IPS DF 4.7 (cell line): ENCODE measurements around the gene SERHL2.
A peak's percentile ranks its signal among the peaks of the same experiment; 100 is the strongest.
"Not testable (repeated sequence)": the region's sequence is repeated elsewhere in the genome, so short reads cannot be mapped to it uniquely, and the experiment has no call there.

Experiments
- DNase-seq: peaks from one replicate; pipeline ENCODE4 v3.0.0-alpha.2; 2013; ENCODE audit warnings: low spot score; ENCODE audit errors: extremely low read depth

SERHL2 gene, protein sequence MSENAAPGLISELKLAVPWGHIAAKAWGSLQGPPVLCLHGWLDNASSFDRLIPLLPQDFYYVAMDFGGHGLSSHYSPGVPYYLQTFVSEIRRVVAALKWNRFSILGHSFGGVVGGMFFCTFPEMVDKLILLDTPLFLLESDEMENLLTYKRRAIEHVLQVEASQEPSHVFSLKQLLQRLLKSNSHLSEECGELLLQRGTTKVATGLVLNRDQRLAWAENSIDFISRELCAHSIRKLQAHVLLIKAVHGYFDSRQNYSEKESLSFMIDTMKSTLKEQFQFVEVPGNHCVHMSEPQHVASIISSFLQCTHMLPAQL

GRCh38 chr22:42553475-42554361, at the start of gene SERHL2:
Gene SERHL2, plus strand, starts transcription at chr22:42553956. Its CDS starts 65 bp downstream, at chr22:42554021.
- DNase-seq, result peak; percentile 28

DNA sequence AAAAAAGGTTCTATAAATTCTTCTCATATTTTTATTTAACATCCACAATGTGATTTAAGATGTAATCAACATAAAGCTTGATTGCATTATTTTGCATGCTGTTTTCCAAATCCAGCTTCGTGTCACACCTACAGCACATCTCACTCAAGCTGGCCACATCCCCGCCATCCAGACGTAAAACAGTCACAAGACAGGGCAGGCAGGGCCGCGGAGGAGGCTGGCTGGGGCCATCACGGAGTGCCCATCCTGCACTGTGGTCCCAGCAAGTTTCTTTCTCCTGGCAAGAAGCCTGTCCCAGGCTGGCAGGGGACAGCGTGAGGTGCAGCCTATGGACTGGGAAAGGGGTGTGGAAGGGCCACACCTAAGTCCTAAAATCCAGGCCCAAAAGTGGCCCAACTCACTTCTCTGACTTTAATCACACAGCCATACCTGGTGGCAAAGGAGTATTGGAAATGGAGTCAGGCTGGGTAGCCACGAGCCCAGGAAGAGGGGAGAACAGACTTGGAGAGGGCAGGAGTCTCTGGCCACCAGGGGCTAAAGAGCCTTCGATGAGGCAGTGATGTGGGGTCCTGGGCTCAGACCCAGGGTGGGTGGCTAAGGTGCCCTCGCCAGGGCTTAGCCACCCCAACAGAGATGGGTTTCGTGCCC, 45.3 kb upstream of the SERHL2 start:
- DNase-seq, result not testable (repeated sequence)

GRCh38 chr22:42508975-42509364, 44.8 kb upstream of the SERHL2 start:
- not testable (repeated sequence) for DNase-seq

- DNase-seq, result no peak
These were observed 44.2 kb upstream of the SERHL2 start for GRCh38 chr22:42509548-42509947.

GRCh38 chr22:42511401-42511891, 42.3 kb upstream of the SERHL2 start:
- DNase-seq, result no peak

DNA sequence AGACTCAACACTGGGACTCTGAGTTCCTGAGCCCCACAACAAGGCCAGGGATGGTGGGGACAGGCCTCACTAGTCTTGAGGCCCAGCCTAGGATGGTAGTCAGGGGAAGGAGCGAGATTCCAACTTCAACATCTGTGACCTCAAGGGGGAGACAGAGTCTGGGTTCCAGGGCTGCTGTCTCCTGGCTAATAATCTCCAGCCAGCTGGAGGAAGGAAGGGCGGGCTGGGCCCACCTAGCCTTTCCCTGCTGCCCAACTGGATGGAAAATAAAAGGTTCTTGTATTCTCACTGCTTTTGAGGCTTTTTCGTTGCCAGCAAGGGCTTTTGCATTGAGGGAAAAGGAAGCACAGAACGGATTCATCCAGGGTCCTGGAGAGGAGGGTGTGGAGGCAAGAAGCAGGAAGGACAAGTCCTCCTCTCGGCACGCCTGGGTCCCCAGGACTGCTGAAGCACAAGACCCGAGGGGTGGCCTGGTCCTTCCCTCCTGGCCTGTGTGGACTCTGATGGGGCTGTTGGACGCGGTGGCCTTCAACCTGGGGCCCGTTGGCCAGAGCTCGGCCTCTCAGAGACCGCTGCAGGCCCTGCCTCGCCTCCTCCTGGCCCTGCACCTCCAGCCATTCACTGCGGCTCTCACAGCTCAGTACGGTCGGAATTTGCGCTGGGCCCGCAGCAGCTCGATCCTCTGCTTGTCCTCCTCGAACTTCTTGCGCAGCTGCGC, 41.3 kb upstream of the SERHL2 start:
- not testable (repeated sequence) for DNase-seq

DNA sequence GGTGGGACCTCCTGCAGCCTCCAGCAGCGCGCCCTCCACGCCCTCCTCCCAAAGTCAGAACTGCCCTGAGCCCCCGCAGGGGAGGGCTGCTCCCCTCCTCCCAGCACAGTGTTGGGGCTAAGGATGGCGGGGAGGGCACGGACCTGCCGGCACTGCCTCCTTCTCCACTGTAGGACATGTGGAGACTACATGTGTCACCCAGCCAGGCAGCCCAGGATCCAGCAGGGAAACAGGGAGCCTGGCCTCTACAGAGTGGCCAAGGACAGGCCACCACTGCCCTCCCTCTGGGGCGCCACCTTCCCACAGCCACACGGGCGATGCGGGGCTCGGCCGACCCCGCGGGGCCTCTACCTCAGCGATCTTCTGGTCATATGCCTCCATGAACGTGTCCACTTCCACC, 39.4 kb upstream of the SERHL2 start:
- DNase-seq, result not testable (repeated sequence)

- DNase-seq, result not testable (repeated sequence)
These were observed 38.5 kb upstream of the SERHL2 start for GRCh38 chr22:42515304-42515703.

GRCh38 chr22:42515896-42516295, 37.9 kb upstream of the SERHL2 start:
- DNase-seq, result no peak

DNA sequence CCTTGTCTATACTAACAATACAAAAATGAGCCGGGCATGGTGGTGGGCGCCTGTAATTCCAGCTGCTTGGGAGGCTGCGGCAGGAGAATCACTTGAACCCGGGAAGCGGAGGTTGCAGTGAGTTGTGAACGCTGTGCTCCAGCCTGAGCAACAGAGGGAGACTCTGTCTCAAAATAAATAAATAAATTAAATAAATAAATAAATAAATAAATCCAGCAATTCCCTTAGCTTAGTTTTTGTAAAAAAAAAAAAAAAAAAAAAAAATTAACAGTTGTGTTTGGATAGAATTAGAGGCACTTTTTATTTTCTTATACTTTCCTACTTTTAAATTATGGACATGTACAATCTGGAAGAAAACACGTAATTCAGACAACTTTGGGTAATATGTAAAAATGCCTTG, 36.7 kb upstream of the SERHL2 start:
- not testable (repeated sequence) for DNase-seq

DNA sequence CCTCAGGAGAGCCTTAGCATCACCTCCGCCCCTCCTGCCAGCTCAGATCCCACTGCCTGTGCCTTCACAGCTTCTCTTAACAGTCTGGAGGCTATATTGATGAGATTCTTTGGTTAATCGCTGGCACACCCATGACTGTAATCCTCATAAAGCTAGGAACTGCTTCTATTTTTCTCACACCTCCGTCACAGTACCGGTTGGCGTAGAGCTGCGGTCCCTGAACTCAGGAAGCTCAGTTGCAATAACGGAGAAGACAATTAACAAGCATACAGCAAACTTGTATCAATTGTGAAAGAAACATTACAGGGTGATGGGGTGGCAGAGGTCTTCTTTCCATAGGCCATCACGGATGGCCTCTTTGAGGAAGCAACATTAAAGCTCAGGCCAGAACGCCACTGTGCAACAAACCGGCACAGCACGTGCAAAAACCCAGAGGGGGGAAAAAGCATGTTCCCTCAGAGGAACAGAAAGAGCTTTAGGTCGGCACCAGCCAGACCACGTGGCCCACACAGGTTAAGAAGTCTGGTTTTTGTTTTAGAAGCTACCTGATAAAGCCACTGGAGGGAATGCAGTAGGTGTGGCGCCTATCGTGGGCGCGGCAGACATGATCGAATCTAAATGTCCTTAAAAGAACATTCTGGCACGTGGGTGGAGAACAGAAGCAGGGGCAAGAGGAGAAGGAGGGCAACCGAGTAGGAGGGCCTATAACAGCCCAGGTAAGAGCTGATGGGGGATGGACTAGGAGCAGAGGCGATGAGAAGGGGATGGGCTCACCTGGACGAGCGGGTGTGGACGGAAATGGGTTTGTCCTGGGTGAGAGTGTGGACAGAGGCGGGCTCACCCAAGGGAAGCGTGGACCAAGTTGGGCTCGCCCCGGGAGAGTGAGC, 34.9 kb upstream of the SERHL2 start:
- DNase-seq, result not testable (repeated sequence)

DNA sequence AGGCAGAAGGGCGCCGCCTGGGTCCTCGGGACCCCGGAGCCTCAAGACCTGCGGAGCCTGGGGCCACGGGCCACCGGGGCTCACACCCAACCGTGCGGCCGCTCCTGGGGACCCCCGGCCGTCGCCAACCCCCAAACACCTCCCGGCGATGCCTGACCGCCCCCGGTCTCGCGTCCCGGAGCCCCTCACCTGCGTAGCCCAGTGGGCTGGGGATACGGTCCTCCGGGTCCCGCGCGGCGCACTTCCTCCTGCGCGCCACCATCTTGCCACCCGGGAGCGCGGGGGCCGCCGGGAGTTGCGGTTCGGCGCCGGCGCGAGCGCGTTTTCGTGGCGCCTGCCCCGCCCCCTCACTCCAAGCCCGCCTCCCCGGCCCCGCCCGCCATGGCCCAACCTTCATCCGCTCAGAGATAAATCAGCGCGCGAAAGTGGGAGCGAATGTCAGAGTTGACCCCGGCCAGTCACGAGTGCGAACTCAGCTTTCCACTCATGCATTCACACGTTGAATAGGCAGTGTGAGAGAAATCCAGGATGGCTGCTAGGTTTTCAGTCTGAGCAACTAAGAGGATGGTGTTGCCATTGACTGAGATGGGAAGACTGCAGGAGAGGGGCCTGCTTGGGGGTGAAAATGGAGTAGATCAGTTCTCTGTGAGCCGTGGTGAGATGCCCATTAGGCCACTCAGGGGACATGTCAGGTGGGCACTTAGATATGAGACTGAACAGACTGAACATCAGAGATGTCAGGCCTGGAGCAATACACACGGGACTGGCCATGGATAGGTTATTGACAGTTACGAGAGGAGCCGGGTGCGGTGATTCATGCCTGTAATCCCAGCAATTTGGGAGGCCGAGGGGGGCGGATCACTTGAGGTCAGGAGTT, 34.0 kb upstream of the SERHL2 start, which contains the start of gene RRP7A:
Gene RRP7A (minus strand): TSS at position 272 of the 877 bp plus-strand sequence. CDS start 10 bp downstream, at position 262.
- no peak for DNase-seq

DNA sequence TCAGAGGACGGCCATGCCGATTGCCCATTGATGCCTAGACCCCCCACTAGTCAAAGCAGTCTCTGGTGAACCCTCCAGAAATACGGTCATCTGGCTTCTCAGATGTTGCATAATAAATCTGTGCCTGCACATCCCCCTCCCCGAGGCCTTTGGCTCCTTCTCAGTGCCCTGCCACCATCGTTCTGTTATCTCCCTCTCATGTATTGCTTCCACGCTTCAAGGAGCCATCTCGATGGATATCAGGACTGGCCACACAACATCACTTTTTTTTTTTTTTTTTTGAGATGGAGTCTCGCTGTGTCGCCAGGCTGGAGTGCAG, 32.6 kb upstream of the SERHL2 start:
- DNase-seq, result no peak

DNA sequence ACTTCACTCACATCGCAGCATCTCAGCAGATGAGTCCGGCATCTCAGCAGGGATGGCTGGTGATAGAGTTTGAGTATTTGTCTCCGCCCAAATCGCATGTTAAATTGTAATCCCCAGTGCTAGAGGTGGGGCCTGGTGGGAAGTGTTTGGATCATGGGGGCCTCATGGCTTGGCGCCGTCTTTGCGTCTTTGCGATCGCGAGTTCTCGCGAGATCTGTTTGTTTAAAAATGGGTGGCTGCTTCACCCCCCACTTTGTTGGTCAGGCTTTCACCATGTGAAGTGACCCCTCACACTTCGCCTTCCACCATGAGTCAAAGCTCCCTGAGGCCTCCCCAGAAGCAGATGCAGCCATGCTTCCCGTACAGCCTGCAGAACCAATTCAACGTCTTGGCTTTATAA, 31.2 kb upstream of the SERHL2 start:
- no peak for DNase-seq

DNA sequence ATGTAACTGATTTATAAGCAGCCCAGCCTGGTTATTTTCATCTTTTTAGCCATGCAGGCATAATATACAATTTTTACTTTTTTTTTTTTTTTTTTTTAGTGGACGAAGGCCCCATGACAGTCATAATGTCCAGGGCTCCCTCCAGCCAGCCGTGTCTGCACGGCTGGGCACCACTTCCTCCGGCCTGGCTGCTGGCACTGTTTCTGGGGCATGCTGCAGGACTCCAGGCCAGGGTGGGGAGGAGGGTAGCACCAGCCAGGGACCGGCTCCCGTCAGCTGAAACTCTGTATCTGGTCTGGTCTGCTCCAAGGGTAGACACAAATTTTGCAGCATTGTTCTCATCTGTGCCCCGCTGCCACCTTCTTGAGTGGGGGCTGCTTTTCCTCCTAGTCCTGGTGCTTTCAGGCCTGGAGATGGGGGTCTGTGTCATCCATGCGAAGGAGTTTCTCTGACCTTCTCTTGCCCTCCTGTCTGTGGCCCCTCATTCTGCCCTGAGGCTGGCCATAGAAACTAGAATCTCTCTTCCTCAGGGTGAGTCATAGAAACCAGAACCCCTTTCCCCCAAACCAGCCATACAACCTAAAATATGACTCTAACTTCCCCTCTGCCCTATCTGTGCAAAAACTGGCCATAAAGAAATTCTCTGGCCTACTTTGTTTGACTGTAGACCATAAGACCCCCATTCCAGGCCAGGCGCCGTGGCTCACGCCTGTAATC, 25.0 kb upstream of the SERHL2 start:
- DNase-seq, result no peak

DNA sequence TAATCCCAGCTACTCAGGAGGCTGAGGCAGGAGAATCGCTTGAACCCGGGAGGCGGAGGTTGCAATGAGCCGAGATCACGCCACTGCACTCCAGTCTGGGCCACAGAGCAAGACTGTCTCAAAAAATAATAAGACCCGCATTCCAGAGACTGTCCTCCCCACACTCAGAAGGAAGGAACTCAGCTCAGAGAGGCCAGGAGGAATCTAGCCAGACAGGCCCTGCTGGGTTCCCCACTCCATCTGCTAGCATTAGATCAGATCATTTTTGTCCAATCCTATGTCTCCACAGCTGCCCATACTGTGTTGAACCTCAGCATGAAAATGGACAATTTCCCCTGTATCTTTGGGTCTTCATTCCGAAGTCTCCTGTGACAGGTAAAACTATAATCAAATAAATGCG, 24.3 kb upstream of the SERHL2 start:
- DNase-seq, result not testable (repeated sequence)

GRCh38 chr22:42531401-42532084, 22.2 kb upstream of the SERHL2 start:
- not testable (repeated sequence) for DNase-seq

DNA sequence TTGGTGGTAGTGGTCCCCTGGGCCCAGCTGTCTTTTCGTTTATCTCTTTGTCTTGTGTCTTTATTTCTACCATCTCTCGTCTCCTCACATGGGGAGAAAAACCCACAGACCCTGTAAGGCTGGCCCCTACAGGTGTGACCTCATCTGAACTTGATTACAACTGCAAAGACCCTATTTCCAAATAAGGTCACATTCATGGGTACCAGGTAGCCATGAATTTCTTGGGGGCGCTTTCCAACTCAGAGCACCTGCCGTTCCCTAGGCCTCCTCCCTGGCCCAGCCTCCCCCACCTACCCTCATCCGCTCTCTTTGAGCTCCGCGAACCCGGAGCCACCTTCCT, 20.1 kb upstream of the SERHL2 start:
- DNase-seq, result no peak
